Skeletal muscle satellite cell (primary cell): ENCODE measurements around the gene NKAIN2.
"Not testable (repeated sequence)": the region's sequence is repeated elsewhere in the genome, so short reads cannot be mapped to it uniquely, and the experiment has no call there.

ENCODE experiments used
- H3K27me3 ChIP-seq: 2 replicates; pipeline ENCODE4 v1.7.0; 2013; ENCODE audit warnings: low read length; ENCODE audit not compliant: control insufficient read depth, insufficient read depth
- H3K36me3 ChIP-seq: 2 replicates; pipeline ENCODE4 v1.7.0; 2013; ENCODE audit warnings: mild to moderate bottlenecking, control low read depth, low read length; ENCODE audit not compliant: insufficient read depth
- H3K4me1 ChIP-seq: 2 replicates; pipeline ENCODE4 v1.7.0; 2013; ENCODE audit warnings: low read length; ENCODE audit not compliant: control insufficient read depth, insufficient read depth
- H3K4me2 ChIP-seq: 2 replicates; pipeline ENCODE4 v1.7.0; 2013; ENCODE audit warnings: mild to moderate bottlenecking, low read length
- H3K4me3 ChIP-seq: 2 replicates; pipeline ENCODE4 v1.7.0; 2013; ENCODE audit warnings: low read length
- H3K9ac ChIP-seq: 2 replicates; pipeline ENCODE4 v1.7.0; 2013; ENCODE audit warnings: mild to moderate bottlenecking, low read depth, low read length, moderate library complexity
- H3K9me3 ChIP-seq: replicated peaks from 2 replicates; pipeline ENCODE4 v1.7.0; 2013; ENCODE audit warnings: mild to moderate bottlenecking, control low read depth, low read length

NKAIN2 gene

GRCh38 chr6:124008988-124009765, 205.5 kb downstream of the NKAIN2 start:
- H3K4me1 ChIP-seq: peaks cover 9% of the 10 kb centered on the region
- H3K9ac ChIP-seq: no peak overlapping the region
- no peak overlapping the region for H3K4me3 ChIP-seq
- H3K9me3 ChIP-seq: no peaks in the 10 kb centered on the region
- H3K27me3 ChIP-seq: no peaks in the 10 kb centered on the region
- H3K4me2 ChIP-seq: no peak overlapping the region
- H3K36me3 ChIP-seq: no peaks in the 10 kb centered on the region

- no peaks in the 10 kb centered on the region for H3K9me3 ChIP-seq
- H3K36me3 ChIP-seq: no peaks in the 10 kb centered on the region
- no peak overlapping the region for H3K4me3 ChIP-seq
- H3K27me3 ChIP-seq: no peaks in the 10 kb centered on the region
- no peak overlapping the region for H3K9ac ChIP-seq
- H3K4me1 ChIP-seq: peaks cover 9% of the 10 kb centered on the region
- no peak overlapping the region for H3K4me2 ChIP-seq
Measured at GRCh38 chr6:124010574-124010973, 206.9 kb downstream of the NKAIN2 start.

DNA sequence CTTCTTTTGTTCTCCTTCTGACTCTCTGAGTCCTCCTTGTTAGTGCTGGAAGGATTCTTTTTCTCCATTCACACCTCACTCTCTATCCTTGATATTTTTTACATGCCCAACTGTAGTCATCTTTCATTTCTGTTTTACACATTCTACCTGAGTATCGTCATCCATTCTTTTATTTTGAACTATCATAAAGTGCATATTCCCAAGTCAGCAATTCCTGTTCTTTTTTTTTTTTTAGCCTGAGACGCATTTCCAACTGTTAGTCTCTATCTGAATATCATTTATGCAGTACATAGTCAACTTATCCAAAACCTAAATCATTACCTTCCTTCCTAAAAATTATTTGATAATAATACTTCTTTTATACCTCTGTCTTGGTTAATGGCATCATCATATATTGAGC, 207.5 kb downstream of the NKAIN2 start:
- Histone ChIP-seq H3K36me3 (no peaks in the 10 kb centered on the region), H3K4me3 (no peak overlapping the region), H3K9ac (no peak overlapping the region), H3K27me3 (no peaks in the 10 kb centered on the region), H3K4me1 (peaks cover 9% of the 10 kb centered on the region), H3K9me3 (no peaks in the 10 kb centered on the region), H3K4me2 (no peak overlapping the region)

- H3K9ac ChIP-seq, H3K27me3 ChIP-seq, H3K9me3 ChIP-seq, H3K4me1 ChIP-seq, H3K36me3 ChIP-seq, H3K4me3 ChIP-seq, H3K4me2 ChIP-seq: not testable (repeated sequence)
Measured at GRCh38 chr6:124022051-124022450, 218.4 kb downstream of the NKAIN2 start.

GRCh38 chr6:124022641-124023040, 219.0 kb downstream of the NKAIN2 start:
- Histone ChIP-seq H3K4me3 (no peak overlapping the region), H3K9me3 (no peaks in the 10 kb centered on the region), H3K27me3 (no peaks in the 10 kb centered on the region), H3K9ac (no peak overlapping the region), H3K4me1 (no peaks in the 10 kb centered on the region), H3K36me3 (no peaks in the 10 kb centered on the region), H3K4me2 (no peak overlapping the region)

- no peak overlapping the region for H3K9ac ChIP-seq
Measured at GRCh38 chr6:124026694-124027093, 223.0 kb downstream of the NKAIN2 start.

GRCh38 chr6:124027392-124027791, 223.7 kb downstream of the NKAIN2 start:
- Histone ChIP-seq H3K27me3 (no peaks in the 10 kb centered on the region), H3K36me3 (no peaks in the 10 kb centered on the region), H3K4me3 (no peak overlapping the region), H3K4me1 (no peaks in the 10 kb centered on the region), H3K9ac (no peak overlapping the region), H3K4me2 (no peak overlapping the region), H3K9me3 (no peaks in the 10 kb centered on the region)

More at GRCh38 chr6:124026694-124027093, 223.0 kb downstream of the NKAIN2 start:
- no peaks in the 10 kb centered on the region for H3K9me3 ChIP-seq
- H3K4me3 ChIP-seq: no peak overlapping the region
- H3K4me1 ChIP-seq: no peaks in the 10 kb centered on the region
- H3K36me3 ChIP-seq: no peaks in the 10 kb centered on the region
- no peak overlapping the region for H3K4me2 ChIP-seq
- no peaks in the 10 kb centered on the region for H3K27me3 ChIP-seq

DNA sequence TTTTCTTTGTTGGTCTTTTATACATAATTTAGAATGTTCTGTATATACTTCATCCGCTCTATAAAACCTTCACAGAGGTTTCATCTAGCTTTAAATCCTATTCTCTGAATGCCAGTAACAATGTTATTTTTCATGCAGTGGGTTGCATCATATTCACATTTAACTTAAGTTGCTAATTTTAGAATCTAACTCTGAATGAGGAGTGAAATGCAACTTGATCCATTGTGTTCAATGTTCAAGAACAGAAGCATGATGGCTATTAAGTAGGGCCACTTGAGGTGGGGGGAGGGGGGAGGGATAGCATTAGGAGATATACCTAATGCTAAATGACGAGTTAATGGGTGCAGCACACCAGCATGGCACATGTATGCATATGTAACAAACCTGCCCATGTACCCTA, 224.5 kb downstream of the NKAIN2 start:
- H3K36me3 ChIP-seq: no peaks in the 10 kb centered on the region
- H3K9me3 ChIP-seq: no peaks in the 10 kb centered on the region
- H3K4me3 ChIP-seq: no peak overlapping the region
- no peak overlapping the region for H3K4me2 ChIP-seq
- no peaks in the 10 kb centered on the region for H3K27me3 ChIP-seq
- H3K9ac ChIP-seq: no peak overlapping the region
- H3K4me1 ChIP-seq: no peaks in the 10 kb centered on the region

DNA sequence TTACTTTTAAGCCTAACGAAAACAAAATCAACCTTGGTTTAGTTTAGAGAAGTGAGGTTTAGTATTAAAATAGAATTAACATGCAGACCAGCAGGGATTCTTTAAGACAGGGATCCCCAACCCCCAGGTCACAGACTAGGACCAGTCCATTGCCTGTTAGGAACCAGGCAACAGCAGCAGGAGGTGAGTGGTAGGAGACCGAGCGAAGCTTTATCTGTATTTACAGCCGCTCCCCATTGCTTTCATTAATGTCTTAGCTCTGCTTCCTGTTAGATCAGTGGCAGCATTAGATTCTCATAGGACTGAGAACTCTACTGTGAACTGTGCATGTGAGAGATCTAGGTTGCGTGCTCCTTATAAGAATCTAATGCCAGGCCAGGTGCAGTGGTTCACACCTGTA, 225.9 kb downstream of the NKAIN2 start:
- no peak overlapping the region for H3K9ac ChIP-seq
- H3K4me1 ChIP-seq: no peaks in the 10 kb centered on the region
- H3K4me2 ChIP-seq: no peak overlapping the region
- no peaks in the 10 kb centered on the region for H3K36me3 ChIP-seq
- no peaks in the 10 kb centered on the region for H3K27me3 ChIP-seq
- no peaks in the 10 kb centered on the region for H3K9me3 ChIP-seq
- no peak overlapping the region for H3K4me3 ChIP-seq

- Histone ChIP-seq H3K9ac (no peak overlapping the region), H3K4me2 (no peak overlapping the region), H3K27me3 (no peaks in the 10 kb centered on the region), H3K36me3 (no peaks in the 10 kb centered on the region), H3K4me3 (no peak overlapping the region), H3K9me3 (no peaks in the 10 kb centered on the region), H3K4me1 (no peaks in the 10 kb centered on the region)
Measured at GRCh38 chr6:124033501-124033900, 229.8 kb downstream of the NKAIN2 start.

GRCh38 chr6:124036384-124036783, 232.7 kb downstream of the NKAIN2 start:
- Histone ChIP-seq H3K36me3 (no peaks in the 10 kb centered on the region), H3K9ac (no peak overlapping the region), H3K4me3 (no peak overlapping the region), H3K9me3 (no peaks in the 10 kb centered on the region), H3K4me1 (peaks cover 11% of the 10 kb centered on the region), H3K27me3 (no peaks in the 10 kb centered on the region), H3K4me2 (no peak overlapping the region)

GRCh38 chr6:124040655-124041054, 237.0 kb downstream of the NKAIN2 start:
- no peaks in the 10 kb centered on the region for H3K27me3 ChIP-seq
- no peak overlapping the region for H3K4me2 ChIP-seq
- H3K9ac ChIP-seq: no peak overlapping the region
- no peaks in the 10 kb centered on the region for H3K9me3 ChIP-seq
- peaks cover 11% of the 10 kb centered on the region for H3K4me1 ChIP-seq
- H3K4me3 ChIP-seq: no peak overlapping the region
- H3K36me3 ChIP-seq: no peaks in the 10 kb centered on the region
